ENCODE data around the gene PRKCQ.

PRKCQ gene

DNA sequence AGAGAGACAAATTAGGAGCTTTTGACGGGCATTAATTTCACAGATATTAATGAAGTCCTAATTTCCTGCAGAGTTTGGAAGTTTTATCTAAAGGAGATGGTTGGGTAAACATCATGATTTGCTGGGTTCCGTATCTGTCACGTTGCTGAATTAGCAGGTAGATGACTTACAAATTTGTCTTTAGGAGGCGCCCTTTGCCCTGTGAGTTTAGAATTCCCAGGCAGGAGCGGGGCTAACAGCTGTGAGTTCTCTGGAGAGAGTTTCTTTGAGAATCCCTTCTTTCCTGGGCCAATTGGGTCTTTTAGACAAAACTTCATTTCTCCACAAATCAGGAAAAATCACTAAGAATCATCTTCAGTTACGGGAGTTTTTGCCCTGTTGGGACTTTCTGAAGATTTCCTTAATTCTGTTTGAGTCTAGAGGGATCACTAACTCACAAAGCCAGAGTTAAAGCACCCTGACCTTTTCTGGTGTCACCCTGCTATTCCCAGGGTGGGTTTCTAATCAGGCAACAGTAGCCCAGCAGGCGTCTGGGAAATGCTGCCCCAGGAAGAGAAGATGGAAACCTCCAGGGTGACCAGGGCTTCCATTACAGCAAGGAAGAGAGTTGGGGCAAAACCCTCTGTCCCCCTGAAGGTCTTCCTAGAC lies 63.7 kb downstream of the PRKCQ start:
- no peak for DNase-seq

GRCh38 chr10:6514844-6515780 lies 65.0 kb downstream of the PRKCQ start:
- DNase-seq = no peak

GRCh38 chr10:6514180-6514579 lies 65.9 kb downstream of the PRKCQ start:
- no peak for DNase-seq

DNA sequence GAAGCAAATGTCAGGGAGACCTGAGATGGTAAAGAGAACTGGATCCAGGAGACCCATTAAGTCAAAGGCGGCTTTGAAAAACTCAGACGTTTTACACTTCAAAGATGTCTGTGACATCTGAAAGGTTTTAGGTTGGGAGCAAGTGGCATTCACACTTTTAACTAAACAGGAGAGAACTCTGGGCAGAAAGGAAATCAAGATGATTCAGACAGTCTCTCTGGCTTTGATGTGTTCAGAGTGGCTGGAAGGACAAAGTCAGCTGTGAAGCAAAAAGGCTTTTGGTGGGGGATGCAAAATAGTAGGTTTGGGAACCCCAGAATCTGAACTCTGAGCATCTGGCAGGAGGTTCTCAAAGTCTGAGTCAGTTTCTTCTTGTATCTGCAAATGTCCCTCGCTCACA lies 66.6 kb downstream of the PRKCQ start:
- DNase-seq = no peak

DNA sequence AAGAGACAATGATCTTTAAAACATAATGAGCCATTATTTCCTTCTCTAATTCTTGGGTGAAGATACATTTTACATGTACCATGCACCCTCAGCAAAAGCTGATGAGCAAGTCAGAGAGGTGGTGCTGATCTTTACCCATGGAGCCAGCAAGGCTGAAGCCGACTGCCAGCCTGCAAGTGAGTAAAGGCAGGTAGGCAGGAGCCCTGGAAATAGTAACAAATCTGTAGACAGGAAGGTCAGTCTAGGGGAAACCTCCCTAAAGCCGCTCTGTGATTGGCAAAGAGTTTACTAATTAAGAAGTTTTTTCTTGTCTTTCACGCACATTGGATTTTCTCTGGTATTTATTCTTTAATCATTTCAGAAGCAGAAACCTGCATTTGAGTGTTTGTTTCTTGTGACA lies 67.9 kb downstream of the PRKCQ start:
- DNase-seq = no peak

DNA sequence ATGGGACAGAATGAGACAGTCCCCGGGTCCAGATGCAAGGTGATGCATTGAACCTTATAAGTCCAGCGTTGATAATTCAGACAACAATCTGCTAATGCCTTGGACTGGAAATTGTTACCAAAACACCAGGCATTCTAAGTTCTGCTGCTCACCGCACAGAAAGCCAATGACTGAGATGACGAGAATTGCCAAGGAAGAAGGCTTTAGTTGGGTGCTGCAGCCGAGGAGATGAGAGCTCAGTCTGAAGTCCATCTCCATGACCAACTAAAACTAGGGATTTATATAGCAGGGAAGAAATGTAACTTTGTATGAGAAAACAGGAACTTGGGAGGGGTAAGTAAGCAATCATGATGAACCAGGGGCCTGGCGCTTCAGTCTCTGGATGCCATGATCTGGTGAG lies 68.7 kb downstream of the PRKCQ start:
- DNase-seq = no peak

DNA sequence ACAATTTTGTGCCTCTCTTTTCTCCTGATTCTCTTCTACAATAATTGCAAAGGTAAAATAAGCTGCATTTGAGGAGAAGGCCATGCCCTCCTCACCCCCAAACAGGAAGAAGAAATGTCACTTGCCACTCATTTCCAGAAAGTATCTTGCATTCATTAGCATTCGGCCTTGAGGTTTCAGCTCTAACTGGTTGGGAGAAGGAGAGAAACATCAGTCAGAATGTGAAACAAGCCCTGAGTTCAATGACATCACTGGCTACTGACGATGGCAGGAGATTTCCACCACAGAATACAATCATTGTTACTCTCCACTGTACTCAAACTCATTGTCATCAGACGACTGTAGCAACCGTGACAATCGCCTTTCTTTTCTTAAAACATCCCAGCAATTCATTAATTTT lies 72.8 kb downstream of the PRKCQ start:
- DNase-seq = no peak

GRCh38 chr10:6505300-6505699 lies 74.8 kb downstream of the PRKCQ start:
- DNase-seq = no peak

GRCh38 chr10:6504296-6504695 lies 75.8 kb downstream of the PRKCQ start:
- DNase-seq = no peak

- no peak for DNase-seq
Observed at GRCh38 chr10:6503171-6503570, 76.9 kb downstream of the PRKCQ start.

GRCh38 chr10:6501931-6502330 lies 78.1 kb downstream of the PRKCQ start:
- DNase-seq = no peak

- no peak for DNase-seq
Observed at GRCh38 chr10:6499974-6500373, 80.1 kb downstream of the PRKCQ start.

DNA sequence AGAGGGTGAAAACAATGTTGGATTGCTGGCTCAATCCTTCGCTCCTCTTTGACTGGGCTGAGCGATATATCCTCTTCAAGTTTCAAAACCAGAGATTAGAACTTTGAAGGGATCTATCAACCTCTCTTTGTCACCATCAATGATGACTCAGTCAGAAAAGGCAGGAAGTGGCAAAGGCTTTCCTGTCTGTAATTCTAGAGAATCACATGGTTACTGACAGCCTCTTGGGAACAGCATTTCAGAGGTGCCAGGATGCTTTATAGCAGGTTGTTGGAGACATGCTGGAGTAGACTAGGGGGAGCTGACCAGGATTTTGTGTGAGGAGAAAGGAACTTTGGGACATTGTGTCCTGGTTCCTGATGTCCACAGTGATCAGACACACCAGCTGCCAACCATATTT lies 81.3 kb downstream of the PRKCQ start:
- DNase-seq = no peak

DNA sequence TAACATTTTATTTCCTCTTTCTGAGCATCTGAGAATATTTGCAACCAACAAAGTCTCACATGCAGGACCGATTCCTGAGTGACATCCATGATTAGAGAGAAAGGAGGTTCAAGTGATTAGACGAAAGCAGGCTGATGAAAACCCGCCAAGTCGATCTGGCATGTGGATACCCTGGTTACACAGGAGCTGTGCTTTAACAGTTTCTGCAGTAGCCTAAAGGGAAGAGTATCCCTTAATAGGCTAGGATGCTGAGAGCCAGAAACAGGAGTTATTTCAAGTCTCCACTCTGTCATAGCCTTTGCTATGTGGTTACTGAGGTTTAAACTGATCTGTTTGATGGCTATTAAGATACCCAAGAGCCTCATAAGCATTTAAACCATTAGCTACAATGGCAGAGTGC lies 82.5 kb downstream of the PRKCQ start:
- DNase-seq = no peak

- DNase-seq = no peak
Observed at GRCh38 chr10:6494936-6495592, 85.0 kb downstream of the PRKCQ start.

- DNase-seq = no peak
Observed at GRCh38 chr10:6494442-6494819, 85.6 kb downstream of the PRKCQ start.

GRCh38 chr10:6493521-6494441 lies 86.3 kb downstream of the PRKCQ start:
- no peak for DNase-seq

DNA sequence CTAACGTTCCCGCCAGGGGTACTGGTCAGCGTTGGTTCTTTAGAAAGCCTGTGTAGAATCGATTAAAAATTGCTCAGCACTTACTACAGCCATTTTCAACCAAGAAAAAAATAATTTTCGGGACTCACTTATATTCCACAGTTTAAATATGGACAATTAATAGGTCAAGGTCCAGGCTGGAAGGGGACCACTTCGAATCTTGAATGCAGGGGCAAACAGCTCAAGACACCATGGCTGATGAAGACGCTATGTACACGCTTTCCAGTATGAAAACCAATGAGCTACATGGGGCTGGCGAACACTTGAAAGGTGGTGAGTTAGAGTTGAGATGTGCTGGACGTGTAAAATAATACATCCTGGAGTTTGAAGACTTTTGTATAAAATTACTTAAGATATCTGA lies 87.2 kb downstream of the PRKCQ start:
- no peak for DNase-seq

DNA sequence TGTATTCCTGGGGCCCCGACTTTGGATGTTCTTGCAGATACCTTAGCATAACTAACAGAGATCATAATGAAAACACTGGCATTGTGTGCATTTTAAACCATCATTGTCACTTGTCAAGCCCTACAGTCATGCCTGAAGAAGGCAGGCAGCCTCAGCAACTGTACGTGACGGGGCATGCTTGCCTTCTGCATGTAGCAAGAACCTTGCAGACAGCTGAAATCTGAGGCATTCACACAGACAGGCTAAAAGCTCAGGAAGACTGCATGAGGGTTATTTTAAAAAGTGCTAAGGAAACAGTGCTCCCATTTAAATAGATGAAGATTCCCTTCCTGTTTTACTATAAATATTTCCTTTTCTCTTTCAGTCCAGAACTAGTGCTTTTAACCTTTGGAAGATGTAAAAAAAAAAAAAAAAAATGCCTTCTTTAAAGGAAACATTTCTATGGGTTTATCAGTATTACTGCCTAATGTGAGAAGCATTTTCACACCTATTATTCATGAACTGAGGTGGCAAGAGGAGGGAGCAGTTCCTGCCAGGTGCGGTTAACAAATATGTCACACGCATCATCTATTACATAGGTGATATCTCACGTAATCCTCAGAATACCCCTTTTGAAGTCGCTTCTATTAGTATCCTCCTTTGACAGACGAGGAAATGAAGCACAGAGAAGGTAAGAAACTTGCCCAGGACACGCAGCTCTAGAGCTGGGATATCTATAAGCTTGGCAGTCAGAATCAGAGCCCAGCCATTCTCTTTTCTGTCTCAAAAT lies 88.1 kb downstream of the PRKCQ start:
- no peak for DNase-seq

DNA sequence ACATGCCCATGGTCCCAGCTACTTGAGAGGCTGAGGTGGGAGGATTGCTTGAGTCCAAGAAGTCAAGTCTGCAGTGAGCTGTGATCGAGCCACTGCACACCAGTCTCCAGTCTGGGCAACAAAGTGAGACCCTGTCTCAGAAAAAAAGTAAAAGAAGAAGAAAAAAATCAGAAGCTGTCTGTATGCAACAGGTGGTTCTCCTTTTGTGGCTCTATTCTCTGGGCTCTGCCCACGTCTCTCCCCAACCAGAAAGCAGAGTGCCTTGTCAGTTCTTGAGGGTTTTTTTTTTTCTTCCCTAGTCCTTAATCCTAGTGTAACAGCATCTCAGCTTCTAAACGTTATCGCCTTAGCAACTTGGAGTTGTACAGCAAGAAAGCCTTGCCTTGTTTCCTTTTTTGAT lies 89.5 kb downstream of the PRKCQ start:
- no peak for DNase-seq

GRCh38 chr10:6487920-6488319 lies 92.2 kb downstream of the PRKCQ start:
- no peak for DNase-seq

- DNase-seq = no peak
Observed at GRCh38 chr10:6486309-6486708, 93.8 kb downstream of the PRKCQ start.
